Glutamatergic neuron (in vitro differentiated cells): Measurements from ENCODE around the gene CEP104. TPM values are rescaled to one million over a fixed set of nuclear protein-coding genes. Genes with fewer than 3 reads are reported as not detected.
"Not testable (repeated sequence)": the region's sequence is repeated elsewhere in the genome, so short reads cannot be mapped to it uniquely, and the experiment has no call there.

Experiments
- DNase-seq: peaks from one replicate; pipeline ENCODE4 v3.0.0; 2022
- H3K27ac Mint-ChIP-seq: one replicate; pipeline ENCODE4 v1.8.0; 2020; ENCODE audit warnings: mild to moderate bottlenecking, mixed read lengths, inconsistent platforms; ENCODE audit not compliant: unreplicated experiment
- H3K27me3 Mint-ChIP-seq: one replicate; pipeline ENCODE4 v1.8.0; 2020; ENCODE audit warnings: mild to moderate bottlenecking, moderate library complexity, mixed read lengths, inconsistent platforms; ENCODE audit not compliant: unreplicated experiment
- H3K36me3 Mint-ChIP-seq: one replicate; pipeline ENCODE4 v1.8.0; 2020; ENCODE audit warnings: mild to moderate bottlenecking, mixed read lengths, inconsistent platforms; ENCODE audit not compliant: unreplicated experiment
- H3K4me1 Mint-ChIP-seq: one replicate; pipeline ENCODE4 v1.8.0; 2020; ENCODE audit warnings: mild to moderate bottlenecking, low read depth, mixed read lengths, inconsistent platforms; ENCODE audit not compliant: unreplicated experiment
- H3K4me3 Mint-ChIP-seq: one replicate; pipeline ENCODE4 v1.8.0; 2020; ENCODE audit warnings: mild to moderate bottlenecking, mixed read lengths, inconsistent platforms; ENCODE audit not compliant: unreplicated experiment
- H3K9me3 Mint-ChIP-seq: one replicate; pipeline ENCODE4 v1.8.0; 2020; ENCODE audit warnings: mild to moderate bottlenecking, moderate library complexity, mixed read lengths, inconsistent platforms; ENCODE audit not compliant: unreplicated experiment
- CTCF ChIP-seq: fragments of 200-600 bp; sonication (generic); IDR thresholded peaks from one replicate; pipeline ENCODE4 v1.5.0; 2021; ENCODE audit not compliant: partially characterized antibody, unreplicated experiment
- total RNA-seq: library from RNA; stranded (reverse); fragmentation: NEBNext Ultra II Directional; extraction: Animal tissue kit (Norgen Biotek cat#: 25700); gene quantifications from one replicate; pipeline ENCODE4 v1.2.1, GENCODE V29; 2021; ENCODE audit not compliant: unreplicated experiment

CEP104 gene
- total RNA-seq, 1 donor from 2014 or later = 102 TPM

- H3K4me1 Mint-ChIP-seq = peaks cover 38% of the 10 kb centered on the region
- H3K27ac Mint-ChIP-seq = no peak overlapping the region
- no peak for TF ChIP-seq CTCF
- DNase-seq = no peak
- H3K4me3 Mint-ChIP-seq = no peak overlapping the region
- peaks cover 17% of the 10 kb centered on the region for H3K9me3 Mint-ChIP-seq
- H3K27me3 Mint-ChIP-seq = peaks cover 25% of the 10 kb centered on the region
- H3K36me3 Mint-ChIP-seq = no peaks in the 10 kb centered on the region
Measured at GRCh38 chr1:3816331-3817137, 40.5 kb downstream of the CEP104 start.

- H3K4me1 Mint-ChIP-seq = peaks cover 23% of the 10 kb centered on the region
- no peak overlapping the region for H3K4me3 Mint-ChIP-seq
- no peak for TF ChIP-seq CTCF
- no peaks in the 10 kb centered on the region for H3K36me3 Mint-ChIP-seq
- no peak overlapping the region for H3K27ac Mint-ChIP-seq
- peaks cover 15% of the 10 kb centered on the region for H3K27me3 Mint-ChIP-seq
- DNase-seq = no peak
- H3K9me3 Mint-ChIP-seq = peaks cover 5% of the 10 kb centered on the region
Measured at GRCh38 chr1:3814771-3815561, 42.0 kb downstream of the CEP104 start.

DNA sequence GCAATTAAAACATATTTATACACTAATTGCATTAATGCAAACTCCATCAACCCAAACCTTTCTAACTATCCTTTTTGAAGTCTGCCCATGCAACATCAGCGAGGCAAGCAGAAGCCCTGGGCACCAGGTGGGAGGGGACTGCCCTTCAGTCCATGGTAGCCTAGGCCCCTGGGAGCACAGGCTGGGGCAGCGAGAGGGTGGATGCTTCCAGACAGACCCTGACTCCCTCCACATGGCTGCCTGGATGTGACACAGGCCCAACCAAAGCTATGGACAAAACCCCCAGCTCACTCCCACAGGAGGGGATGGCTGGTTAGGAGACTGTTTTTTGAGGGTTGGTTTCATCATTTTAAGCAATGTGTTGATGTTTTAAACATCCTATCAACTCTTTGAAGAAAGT is 42.9 kb downstream of the CEP104 start:
- Mint-ChIP-seq H3K4me3 (no peak overlapping the region), H3K36me3 (no peaks in the 10 kb centered on the region), H3K4me1 (peaks cover 14% of the 10 kb centered on the region), H3K27me3 (peaks cover 14% of the 10 kb centered on the region), H3K27ac (no peak overlapping the region), H3K9me3 (peaks cover 4% of the 10 kb centered on the region)
- TF ChIP-seq CTCF = no peak
- DNase-seq = no peak

GRCh38 chr1:3811595-3811911 is 45.5 kb downstream of the CEP104 start:
- no peak for TF ChIP-seq CTCF
- H3K4me3 Mint-ChIP-seq = no peak overlapping the region

GRCh38 chr1:3810149-3810761 is 46.8 kb downstream of the CEP104 start:
- not testable (repeated sequence) for H3K27me3 Mint-ChIP-seq, H3K9me3 Mint-ChIP-seq, H3K27ac Mint-ChIP-seq, DNase-seq, H3K4me3 Mint-ChIP-seq, H3K4me1 Mint-ChIP-seq
- peaks cover 11% of the 10 kb centered on the region for H3K36me3 Mint-ChIP-seq

More at GRCh38 chr1:3811595-3811911, 45.5 kb downstream of the CEP104 start:
- Mint-ChIP-seq H3K27me3 (peaks cover 4% of the 10 kb centered on the region), H3K36me3 (no peaks in the 10 kb centered on the region), H3K4me1 (no peaks in the 10 kb centered on the region), H3K27ac (no peak overlapping the region), H3K9me3 (peaks cover 1% of the 10 kb centered on the region)
- DNase-seq = no peak
